Activated CD8-positive, alpha-beta memory T cell treated with anti-CD3 and anti-CD28 coated beads, Interleukin-2, amount 50 U/mL, for 48 hours (primary cell): ENCODE results near the gene PAIP2.
A peak's percentile ranks its signal among the peaks of the same experiment; 100 is the strongest.
"Not testable (repeated sequence)": the region's sequence is repeated elsewhere in the genome, so short reads cannot be mapped to it uniquely, and the experiment has no call there.

Experiments
- DNase-seq: peaks from one replicate; pipeline ENCODE4 v3.0.0-alpha.2; 2020

The PAIP2 gene

DNA sequence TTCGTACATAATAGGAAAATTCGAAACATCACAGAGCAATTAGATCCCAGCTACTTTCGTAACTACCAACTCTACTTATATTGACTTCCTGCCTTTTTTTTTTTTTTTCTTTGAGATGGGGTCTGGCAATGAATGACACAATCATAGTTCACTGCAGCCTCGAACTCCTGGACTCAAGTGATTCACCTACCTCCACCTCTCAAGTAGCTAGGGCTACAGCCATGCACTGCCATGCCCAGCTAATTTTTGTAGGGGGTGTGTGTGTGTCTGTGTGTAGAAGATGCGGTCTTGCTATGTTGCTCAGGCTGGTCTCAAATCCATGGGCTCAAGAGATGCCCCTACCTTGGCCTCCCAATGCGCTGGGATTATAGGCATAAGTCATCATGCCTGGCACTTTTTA, 5.8 kb upstream of the PAIP2 start:
- DNase-seq, result no peak

DNA sequence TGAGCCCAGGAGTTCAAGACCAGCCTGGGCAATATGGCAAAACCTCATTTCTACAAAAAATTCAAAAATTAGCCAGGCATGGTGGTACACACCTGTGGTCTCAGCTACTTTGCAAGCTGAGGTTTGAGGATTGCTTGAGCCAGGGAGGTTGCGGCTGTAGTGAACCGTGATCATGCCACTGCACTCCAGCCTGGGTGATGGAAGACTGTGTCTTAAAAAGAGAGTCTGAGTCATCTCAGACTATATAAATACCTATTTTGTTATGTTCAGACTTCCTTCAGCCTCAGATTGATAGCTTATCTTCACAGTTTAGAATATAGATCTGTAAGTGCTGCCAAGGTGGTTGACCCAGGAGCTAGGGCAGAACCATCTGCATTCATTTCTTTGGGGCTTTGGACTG, 1.6 kb upstream of the PAIP2 start:
- DNase-seq, result no peak

DNA sequence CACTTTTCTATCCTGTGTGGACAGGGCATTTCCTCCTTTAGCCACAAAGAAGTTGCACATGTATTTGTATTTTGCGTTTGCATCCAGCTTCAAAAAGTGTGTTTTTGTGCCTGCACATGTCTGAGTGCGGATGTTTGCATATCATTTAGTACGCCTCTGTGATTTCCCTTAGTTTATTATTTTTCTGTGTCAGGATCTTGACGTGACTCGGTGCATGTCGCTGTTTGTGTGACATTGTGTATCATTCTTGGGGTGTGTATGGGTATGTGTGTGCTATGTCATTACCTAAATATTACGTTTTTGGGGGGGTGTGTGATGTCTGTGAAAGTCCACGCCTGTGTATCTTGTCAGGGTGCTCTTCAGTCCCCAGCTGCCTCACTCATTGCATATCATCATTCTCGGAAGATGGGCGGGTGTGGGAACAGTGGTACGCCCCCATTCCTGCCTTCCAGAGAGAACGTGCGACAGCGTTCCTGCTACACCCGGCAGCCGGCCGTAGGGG, 416 bp upstream of the PAIP2 start:
- DNase-seq, result no peak

DNA sequence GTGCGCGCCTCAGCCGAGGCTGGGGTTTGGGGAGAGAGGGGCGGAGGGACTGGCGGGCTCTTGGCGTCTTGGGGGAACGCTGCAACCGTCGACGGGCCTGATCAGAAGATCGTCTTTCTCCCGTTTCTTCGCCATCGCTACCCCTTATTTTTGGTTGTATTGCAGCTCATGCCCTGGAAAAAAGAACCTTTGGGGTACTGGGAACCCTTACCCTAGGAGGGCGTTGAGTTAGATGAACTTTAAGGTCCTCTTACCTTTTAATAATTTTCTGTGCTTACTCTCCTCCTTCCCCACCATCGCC, 719 bp downstream of the PAIP2 start:
- DNase-seq, result no peak

DNA sequence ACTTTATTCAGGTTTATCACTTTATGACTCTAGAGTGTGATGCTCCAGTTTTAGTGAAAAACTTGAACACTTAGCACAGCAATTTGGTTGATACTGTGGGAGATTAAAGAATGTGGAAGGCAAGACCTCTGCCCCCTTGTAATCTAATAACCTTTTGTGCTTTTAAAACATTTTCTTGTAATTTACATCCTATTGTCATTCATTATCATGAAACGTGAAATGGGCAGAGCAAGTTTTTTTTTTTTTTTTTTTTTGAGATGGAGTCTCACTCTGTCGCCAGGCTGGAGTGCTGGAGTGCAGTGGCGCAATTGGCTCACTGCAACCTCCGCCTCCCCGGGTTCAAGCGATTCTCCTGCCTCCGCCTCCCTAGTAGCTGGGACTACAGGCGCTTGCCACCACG, 1.8 kb downstream of the PAIP2 start:
- no peak for DNase-seq

DNA sequence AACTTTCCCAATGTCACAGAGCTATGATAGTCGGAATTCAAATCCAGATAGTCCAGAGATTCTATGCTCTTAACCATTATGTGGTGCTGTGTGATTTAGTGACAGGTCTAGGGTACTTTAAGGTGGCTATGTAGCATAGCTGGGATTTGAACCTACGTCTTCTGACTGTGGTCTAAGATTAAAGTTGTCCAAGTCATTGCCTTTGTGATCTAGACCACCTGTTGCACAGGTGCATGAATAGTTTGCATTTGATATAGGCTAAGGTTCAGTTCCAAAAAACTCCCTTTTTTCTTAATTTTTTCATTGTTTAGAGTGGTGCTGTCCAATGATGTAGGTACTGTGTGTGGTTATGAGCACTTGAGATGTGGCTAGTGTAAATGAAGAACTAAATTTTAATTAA, 2.5 kb downstream of the PAIP2 start:
- no peak for DNase-seq

DNA sequence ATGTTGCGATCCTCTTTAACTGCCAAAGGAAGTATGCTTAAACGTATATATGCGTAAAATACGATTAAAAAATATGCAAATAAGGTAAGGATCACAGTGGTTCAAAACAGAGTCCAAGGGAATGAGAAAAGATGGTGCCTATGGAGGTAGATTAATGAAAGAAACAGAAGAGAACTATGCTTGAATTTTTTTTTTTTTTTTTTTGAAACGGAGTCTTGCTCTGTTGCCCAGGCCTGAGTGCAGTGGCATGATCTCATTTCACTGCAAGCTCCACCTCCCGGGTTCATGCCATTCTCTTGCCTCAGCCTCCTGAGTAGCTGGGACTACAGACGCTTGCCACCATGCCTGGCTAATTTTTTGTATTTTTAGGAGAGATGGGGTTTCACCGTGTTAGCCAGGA, 3.8 kb downstream of the PAIP2 start:
- not testable (repeated sequence) for DNase-seq

DNA sequence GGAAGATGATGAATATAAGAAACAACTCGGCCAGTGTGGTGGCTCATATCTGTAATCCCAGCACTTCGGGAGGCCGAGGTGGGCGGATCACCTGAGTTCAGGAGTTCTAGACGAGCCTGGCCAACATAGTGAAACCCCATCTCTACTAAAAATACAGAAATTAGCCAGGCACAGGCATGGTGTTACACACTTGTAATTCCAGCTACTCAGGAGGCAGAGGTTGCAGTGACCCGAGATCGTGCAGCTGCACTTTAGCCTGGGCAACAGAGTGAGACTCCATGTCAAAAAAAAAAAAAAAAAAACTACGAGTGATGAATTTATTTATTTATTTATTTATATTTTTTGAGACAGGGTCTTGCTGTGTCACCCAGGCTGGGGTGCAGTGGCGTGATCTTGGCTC, 6.2 kb downstream of the PAIP2 start:
- DNase-seq, result not testable (repeated sequence)

DNA sequence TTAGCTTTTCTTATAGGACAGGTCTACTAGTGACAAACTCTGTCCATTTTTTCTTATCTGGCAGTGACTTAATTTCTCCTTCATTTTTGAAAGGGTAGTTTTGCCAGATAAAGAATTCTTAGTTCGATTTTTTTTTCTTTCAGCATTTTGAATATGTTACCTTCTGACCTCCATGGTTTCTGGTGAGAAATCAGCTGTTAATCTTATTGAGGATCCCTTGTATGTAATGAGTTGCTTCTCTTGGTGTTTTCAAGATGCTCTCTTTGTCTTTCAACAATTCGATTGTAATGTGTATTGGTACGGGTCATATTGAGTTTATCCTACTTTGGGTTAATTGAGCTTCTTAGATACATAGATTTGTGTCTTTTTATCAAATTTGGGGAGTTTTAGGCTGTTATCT, 12.5 kb downstream of the PAIP2 start:
- no peak for DNase-seq

DNA sequence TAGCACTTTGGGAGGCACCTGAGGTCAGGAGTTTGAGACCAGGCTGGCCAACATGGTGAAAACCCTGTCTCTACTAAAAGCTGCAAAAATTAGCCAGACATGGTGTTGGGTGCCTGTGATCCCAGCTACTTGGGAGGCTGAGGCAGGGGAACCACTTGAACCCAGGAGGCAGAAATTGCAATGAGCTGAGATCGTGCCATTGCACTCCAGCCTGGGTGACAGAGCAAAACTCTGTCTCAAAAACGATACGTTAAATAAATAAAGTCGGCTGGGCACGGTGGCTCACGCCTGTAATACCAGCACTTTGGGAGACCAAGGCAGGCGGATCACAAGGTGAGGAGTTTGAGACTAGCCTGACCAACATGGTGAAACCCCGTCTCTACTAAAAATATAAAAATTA, 14.2 kb downstream of the PAIP2 start:
- not testable (repeated sequence) for DNase-seq

DNA sequence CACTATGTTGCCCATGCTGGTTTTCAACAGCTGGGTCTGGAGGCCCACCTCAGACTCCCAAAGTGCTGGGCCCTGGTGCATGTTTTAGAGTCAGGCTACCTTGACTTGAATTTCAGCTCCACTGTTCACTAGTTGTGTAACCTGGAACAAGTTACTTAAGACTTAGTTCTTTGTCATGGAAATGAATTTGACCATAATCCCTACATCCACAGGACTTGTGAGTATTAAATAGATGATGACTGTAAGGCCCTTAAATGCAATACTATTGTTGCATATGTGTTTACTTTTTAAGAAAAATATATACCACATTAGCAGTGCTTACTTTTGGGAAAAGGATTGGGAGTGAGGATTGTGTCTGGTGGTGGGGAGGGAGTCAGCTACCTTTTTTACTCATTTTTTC, 16.4 kb downstream of the PAIP2 start:
- DNase-seq, result no peak

DNA sequence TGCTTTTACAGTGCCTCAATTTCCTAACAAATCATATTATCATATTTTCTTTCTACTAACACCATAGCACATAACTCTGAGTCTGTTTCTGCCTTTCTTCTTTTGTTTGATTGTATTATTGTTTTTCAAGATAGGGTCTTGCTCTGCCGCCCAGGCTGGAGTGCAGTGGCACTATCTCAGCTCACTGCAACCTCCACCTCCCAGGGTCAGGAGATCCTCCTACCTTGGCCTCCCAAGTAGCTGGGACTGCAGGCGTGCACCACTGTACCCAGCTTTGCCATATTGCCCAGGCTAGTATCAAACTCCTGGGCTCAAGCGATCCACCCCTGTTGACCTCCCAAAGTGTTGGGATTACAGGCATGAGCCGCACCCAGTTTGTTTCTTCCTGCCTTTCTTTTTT, 18.7 kb downstream of the PAIP2 start:
- no peak for DNase-seq

DNA sequence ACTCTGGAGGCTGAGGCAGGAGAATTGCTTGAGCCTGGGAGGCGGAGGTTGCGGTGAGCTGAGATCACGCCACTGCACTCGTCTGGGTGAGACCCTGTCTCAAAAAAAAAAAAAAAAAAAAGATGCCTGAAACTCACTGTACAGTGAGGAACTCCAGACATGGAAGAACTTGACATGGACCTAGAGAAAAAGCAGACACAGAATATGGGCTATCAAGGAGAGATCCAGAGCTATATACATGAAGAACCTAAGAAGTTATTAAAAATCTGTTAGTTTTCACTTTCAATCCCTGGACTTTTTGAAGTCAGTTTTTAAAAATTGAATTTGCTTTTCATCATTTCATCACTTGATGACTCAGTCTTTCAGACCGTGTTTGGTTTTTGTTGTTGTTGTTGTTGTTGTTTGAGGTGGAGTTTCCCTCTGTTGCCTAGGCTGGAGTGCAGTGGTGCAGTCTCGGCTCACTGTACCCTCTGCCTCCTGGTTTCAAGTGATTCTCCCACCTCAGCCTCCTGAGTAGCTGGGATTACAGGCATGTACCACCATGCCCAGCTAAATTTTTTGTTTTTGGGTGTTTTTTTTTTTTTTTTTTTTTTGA, 20.3 kb downstream of the PAIP2 start:
- DNase-seq, result no peak

DNA sequence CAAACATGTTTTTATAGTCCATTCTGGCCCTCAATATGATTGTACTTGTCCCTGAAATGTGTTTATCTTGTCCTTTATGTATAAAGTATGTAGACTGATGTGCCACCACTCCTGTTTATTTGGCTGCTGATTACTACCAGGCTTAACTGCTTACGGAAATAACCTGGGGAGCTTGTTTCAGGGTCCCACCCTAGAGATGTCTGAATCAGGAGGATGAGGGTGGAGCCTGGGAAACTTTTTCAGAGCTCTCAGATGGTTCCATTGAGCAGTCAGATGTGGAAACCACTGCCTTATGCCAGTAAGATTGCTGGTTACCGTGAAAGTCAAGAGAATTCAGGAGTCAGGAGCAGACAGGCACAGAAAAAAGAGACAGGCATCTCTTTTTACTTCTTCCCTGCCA, 22.3 kb downstream of the PAIP2 start:
- DNase-seq, result no peak

DNA sequence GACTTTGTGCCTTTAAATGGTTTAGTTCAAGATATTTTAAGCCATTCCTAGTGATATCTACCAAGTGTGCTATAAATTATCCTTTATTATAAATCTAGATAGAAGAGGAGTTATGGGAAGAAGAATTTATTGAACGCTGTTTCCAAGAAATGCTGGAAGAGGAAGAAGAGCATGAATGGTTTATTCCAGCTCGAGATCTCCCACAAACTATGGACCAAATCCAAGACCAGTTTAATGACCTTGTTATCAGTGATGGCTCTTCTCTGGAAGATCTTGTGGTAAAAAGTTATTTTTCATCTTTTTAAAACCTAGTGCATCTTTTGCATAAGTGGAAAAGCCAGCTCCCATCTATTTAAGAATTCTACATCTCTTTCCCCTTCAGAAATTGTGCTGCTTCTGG, 22.8 kb downstream of the PAIP2 start:
- DNase-seq, result no peak

DNA sequence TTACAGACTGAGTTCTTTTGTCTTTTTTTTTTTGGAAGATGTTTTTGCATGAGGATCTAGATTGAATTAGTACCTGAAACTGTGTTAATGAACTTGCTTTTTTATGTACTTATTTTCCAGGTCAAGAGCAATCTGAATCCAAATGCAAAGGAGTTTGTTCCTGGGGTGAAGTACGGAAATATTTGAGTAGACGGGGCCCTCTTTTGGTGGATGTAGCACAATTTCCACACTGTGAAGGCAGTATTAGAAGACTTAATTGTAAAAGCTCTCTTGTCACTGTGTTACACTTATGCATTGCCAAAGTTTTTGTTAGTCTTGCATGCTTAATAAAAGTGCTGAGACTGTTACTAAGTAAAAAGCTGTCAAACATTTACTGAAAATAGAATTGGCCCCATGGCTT, 27.0 kb downstream of the PAIP2 start:
- no peak for DNase-seq

DNA sequence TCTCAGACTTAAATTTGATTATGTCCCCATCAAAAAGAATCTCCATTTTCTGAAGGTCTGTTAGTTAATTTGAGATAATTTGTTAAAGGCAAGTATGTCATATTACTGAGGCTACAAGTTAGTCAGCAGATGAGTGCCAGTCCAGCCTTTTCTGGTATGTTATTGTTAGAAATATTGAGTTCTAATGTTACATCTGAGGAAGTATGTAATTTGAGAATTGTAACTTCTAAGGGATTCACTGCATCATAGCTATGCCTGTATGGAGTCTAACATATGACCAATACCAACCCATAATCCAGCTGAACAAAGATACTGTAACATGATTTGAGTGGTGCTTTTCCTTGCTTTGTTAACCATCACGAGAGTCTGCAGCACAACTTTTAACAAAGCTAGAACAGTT, 27.5 kb downstream of the PAIP2 start:
- DNase-seq, result no peak

DNA sequence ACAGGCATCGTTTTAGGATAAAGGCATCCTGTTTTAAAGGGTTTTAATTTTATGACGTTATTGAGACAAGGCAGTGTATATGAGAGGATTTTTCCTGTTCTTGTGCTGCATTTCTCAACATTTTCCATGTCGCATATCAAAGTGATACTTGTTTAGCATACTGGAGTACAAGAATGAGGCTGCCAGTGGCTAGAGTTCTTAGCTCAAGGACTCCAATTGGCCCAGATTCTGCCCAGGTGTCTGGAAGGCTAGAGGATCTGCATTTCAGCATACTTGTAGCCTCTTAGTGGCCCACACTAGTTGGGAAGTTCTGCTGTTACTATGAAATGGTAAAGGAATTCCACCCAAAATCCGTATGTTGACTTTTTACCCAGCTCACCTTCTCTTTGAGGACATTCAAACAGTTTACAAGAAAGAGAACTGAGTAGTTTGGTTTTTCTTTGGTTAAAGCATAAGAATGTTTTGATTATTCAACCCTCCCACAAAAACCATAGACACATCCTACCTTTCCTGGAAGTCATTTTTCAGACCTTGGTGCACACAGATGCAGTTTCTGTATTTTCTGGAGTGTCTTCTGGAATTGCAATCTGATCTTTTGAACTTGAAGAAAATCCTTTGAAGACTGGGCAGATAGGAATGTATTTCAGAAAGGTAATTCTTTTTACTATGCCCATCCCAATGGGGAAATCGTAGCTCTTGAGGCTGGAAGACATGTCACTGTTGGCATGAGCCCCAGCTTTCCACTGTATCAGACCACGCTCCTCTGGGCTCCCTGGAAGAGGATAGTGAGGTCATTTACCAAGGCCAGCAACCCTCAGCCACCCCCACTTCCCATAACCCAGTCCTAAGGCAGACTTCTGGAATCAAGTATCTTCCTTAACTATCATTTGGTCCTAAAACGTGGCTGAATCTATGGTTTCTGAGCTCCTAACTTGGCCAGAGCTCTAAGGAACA, 30.1 kb downstream of the PAIP2 start:
- peak; percentile 46 for DNase-seq

DNA sequence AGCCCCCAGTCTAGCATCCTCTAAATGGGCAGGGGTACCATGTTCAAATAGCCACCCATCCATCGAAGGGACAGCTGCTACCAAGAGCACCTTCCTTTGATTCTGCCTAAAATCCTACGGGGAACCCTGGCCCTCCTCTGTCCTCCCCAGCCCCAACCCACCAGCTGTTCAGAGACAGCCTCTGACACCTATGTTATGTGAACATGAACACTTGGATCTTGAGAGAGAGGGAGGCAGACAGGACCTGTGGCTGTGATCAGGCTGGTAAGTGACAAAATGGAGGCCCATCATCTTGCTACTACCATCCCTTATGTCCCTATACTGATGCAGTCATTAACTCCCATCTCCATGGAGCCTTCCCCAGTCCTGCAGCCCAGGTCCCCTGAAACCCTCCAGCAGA, 33.3 kb downstream of the PAIP2 start:
- peak; percentile 43 for DNase-seq

DNA sequence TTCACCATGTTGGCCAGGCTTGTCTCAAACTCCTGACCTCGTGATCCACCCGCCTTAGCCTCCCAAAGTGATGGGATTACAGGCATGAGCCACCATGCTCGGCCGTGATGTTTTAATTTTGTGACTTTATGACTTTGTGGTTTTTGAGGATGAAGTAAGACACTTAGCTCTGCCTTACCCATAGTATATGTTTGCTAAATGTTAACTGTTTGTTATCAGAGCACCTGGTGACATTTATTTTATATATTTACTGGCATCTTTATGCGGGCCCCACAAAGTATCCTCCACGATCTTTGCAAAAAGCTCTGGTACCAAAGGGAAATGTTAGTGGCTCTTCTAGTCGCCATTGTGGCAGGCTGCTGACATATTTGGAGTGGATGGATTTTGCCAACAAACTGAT, 34.7 kb downstream of the PAIP2 start:
- no peak for DNase-seq

DNA sequence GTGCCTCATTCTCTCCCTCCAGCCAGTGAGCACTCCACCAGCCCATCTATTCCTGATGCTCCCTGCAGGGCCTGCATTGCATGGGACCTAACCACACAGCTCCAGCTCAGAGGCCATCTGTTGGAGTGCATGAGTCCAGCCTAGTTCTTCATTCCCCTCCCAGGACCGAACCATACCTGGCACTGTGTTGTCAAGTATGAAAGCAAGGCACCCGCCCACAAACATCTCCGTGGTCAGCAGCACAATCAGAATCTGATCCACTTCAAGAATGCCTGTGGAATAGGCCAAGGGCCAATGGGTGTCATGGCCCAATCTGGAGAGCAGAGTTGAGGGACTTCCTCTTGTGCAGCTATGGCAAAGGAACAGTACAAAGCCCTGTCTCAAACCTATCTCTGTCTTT, 35.6 kb downstream of the PAIP2 start:
- DNase-seq, result peak; percentile 42

DNA sequence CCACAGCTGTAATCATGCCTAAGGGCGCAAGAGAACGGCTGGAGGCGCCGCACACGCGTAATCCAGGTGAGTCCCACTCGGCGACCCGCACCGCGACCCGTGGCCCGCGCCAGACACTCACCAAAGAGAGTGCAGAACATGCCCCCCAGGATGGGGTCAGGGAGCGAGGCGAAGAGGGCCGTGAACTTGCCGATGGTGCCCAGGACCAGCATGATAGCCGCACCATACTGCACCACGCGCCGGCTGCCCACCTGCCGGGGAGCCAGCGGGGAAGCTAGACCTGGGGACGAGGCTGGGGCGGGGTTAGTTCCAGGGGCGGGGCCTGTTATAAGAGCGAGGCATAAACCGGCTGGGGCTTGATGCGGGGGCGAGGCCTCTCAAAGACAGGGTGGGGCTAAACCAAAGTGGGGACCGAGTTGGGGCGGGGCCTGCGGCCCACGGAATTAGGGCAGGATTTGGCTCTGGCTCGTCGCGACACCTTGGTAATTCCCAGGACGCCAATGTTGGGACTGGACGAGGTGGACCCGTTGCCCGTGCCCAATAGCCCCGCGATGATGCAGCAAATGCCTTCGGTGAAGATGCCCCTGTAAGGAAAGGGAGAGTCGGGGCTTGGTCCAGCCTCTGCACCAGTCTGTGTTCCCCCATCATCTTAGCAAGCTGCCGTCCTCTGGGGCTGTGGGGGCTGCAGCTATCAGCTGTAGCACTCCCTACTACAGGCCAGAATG, 36.6 kb downstream of the PAIP2 start:
- no peak for DNase-seq

DNA sequence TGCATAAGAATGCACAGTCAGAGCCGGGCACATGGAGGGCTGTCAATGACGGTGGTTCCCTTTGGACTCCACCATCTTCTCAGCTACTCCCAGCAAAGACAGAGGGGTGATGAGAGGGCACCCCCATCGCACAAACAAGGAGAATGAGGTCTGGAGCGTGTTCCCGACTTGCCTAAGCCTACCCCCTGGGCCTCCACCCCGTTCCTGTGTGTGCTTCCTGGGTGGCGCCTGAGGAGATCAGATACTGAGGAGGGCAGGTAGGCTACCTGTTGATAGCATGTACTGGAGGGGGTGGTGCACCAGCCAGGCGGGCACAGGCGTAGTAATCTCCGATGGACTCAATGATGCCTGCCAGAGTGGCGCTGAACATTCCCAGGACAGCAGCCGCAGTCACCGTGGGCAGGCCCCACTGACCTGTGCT, 37.3 kb downstream of the PAIP2 start:
- no peak for DNase-seq
